Activated CD8-positive, alpha-beta T cell treated with anti-CD3 and anti-CD28 coated beads for 36 hours (primary cell): Measurements from ENCODE around the gene GSTM3. TPM values are rescaled to one million over a fixed set of nuclear protein-coding genes. Genes with fewer than 3 reads are reported as not detected.

Source experiments
- ATAC-seq: fragments of 200-7000 bp; cut with Tn5 transposase; one replicate; pipeline ENCODE4 v1.10.0; 2021; ENCODE audit warnings: mild to moderate bottlenecking, moderate library complexity
- CTCF ChIA-PET: fragments of 350-600 bp; sonication (Branson Sonifier 250); formaldehyde crosslinking; loops from one replicate; lab custom pipeline; 2021; ENCODE audit warnings: antibody characterized with exemption; lab: Charles Lee
- POLR2A ChIA-PET: fragments of 350-600 bp; sonication (Branson Sonifier 250); formaldehyde crosslinking; loops from one replicate; lab custom pipeline; 2021; ENCODE audit warnings: antibody characterized with exemption; lab: Charles Lee
- DNase-seq: peaks from one replicate; pipeline ENCODE4 v3.0.0-alpha.2; 2020
- H3K27ac Mint-ChIP-seq: one replicate; pipeline ENCODE4 v1.8.0; 2021; ENCODE audit warnings: mild to moderate bottlenecking, mixed read lengths
- H3K27me3 Mint-ChIP-seq: one replicate; pipeline ENCODE4 v1.8.0; 2021; ENCODE audit warnings: mixed read lengths
- H3K36me3 Mint-ChIP-seq: one replicate; pipeline ENCODE4 v1.8.0; 2021; ENCODE audit warnings: low read depth, mixed read lengths
- H3K4me1 Mint-ChIP-seq: one replicate; pipeline ENCODE4 v1.8.0; 2021; ENCODE audit warnings: low read depth, mixed read lengths
- H3K4me3 Mint-ChIP-seq: one replicate; pipeline ENCODE4 v1.8.0; 2021; ENCODE audit warnings: mild to moderate bottlenecking, moderate library complexity, mixed read lengths
- H3K9me3 Mint-ChIP-seq: one replicate; pipeline ENCODE4 v1.8.0; 2021; ENCODE audit warnings: mixed read lengths
- CTCF ChIP-seq: fragments of 200-600 bp; IDR thresholded peaks from one replicate; pipeline ENCODE4 v1.8.0; 2022; ENCODE audit warnings: antibody characterized with exemption, mild to moderate bottlenecking
- intact Hi-C: fragments of 100-400 bp; cut with micrococcal nuclease; formaldehyde crosslinking; loops from one replicate; pipeline ENCODE4 v1.10.0; 2022
- total RNA-seq, 2 experiments: library from RNA; stranded (reverse); gene quantifications; one replicate each; pipeline ENCODE4 v1.2.3, GENCODE V29; 2021

The GSTM3 gene
- total RNA-seq, 2 experiments from 2014 or later, result 40.8 to 42.0 TPM

GRCh38 chr1:109725510-109725909 lies 15.3 kb downstream of the GSTM3 start:
- no peaks in the 10 kb centered on the region for H3K36me3 Mint-ChIP-seq
- no peaks in the 10 kb centered on the region for H3K27me3 Mint-ChIP-seq
- no peak for ATAC-seq
- no peak for DNase-seq
- H3K4me1 Mint-ChIP-seq, result no peaks in the 10 kb centered on the region
- no peak for TF ChIP-seq CTCF
- CTCF ChIA-PET, result interaction anchor here (1.6 kb wide), 1 partner anchor 85 kb away, joined by 4 read pairs; no protein-coding TSS in a partner anchor
- POLR2A ChIA-PET, result interaction anchor here (0.8 kb wide), 1 partner anchor 12 kb away, joined by 3 read pairs; no protein-coding TSS in a partner anchor
- H3K27ac Mint-ChIP-seq, result no peak overlapping the region
- no peak overlapping the region for H3K4me3 Mint-ChIP-seq
- H3K9me3 Mint-ChIP-seq, result no peaks in the 10 kb centered on the region
- intact Hi-C loops, result no loop called here

GRCh38 chr1:109724933-109725332 lies 15.9 kb downstream of the GSTM3 start:
- Mint-ChIP-seq H3K4me3 (no peak overlapping the region), H3K27me3 (no peaks in the 10 kb centered on the region), H3K36me3 (no peaks in the 10 kb centered on the region), H3K9me3 (no peaks in the 10 kb centered on the region), H3K4me1 (no peaks in the 10 kb centered on the region), H3K27ac (no peak overlapping the region)
- ChIA-PET POLR2A (interaction anchor here (0.8 to 1.2 kb wide), 2 partner anchors 12 to 13 kb away, joined by 3 read pairs; partner anchors contain the start of gene GSTM5), CTCF (interaction anchor here (1.6 kb wide), 1 partner anchor 85 kb away, joined by 4 read pairs; no protein-coding TSS in a partner anchor)
- TF ChIP-seq CTCF, result no peak
- intact Hi-C loops, result no loop called here
- no peak for ATAC-seq
- DNase-seq, result no peak

- H3K4me1 Mint-ChIP-seq, result peaks cover 4% of the 10 kb centered on the region
- H3K9me3 Mint-ChIP-seq, result no peaks in the 10 kb centered on the region
- no peaks in the 10 kb centered on the region for H3K27me3 Mint-ChIP-seq
- intact Hi-C loops, result no loop called here
- no peak overlapping the region for H3K27ac Mint-ChIP-seq
- DNase-seq (no peak), ATAC-seq (no peak)
- POLR2A ChIA-PET, result no interaction called here
- no peak for TF ChIP-seq CTCF
- no peaks in the 10 kb centered on the region for H3K36me3 Mint-ChIP-seq
- CTCF ChIA-PET, result no interaction called here
- H3K4me3 Mint-ChIP-seq, result no peak overlapping the region
These were observed 17.7 kb downstream of the GSTM3 start for GRCh38 chr1:109722908-109723691.

- TF ChIP-seq CTCF, result no peak
- Mint-ChIP-seq H3K4me3 (no peak overlapping the region), H3K27me3 (no peaks in the 10 kb centered on the region), H3K9me3 (no peaks in the 10 kb centered on the region), H3K4me1 (peaks cover 4% of the 10 kb centered on the region), H3K27ac (no peak overlapping the region), H3K36me3 (no peaks in the 10 kb centered on the region)
- ChIA-PET POLR2A (interaction anchor here (1.0 kb wide), 1 partner anchor 12 kb away, joined by 3 read pairs; no protein-coding TSS in a partner anchor), CTCF (interaction anchor here (2.3 kb wide), 1 partner anchor 82 kb away, joined by 10 read pairs; no protein-coding TSS in a partner anchor)
- DNase-seq (no peak), ATAC-seq (no peak)
- intact Hi-C loops, result no loop called here
These were observed 18.9 kb downstream of the GSTM3 start for GRCh38 chr1:109721971-109722370.

GRCh38 chr1:109721042-109721441 lies 19.8 kb downstream of the GSTM3 start:
- ChIA-PET POLR2A (interaction anchor here (0.9 to 1.0 kb wide), 2 partner anchors 11 to 13 kb away, joined by 3 read pairs; no protein-coding TSS in a partner anchor), CTCF (interaction anchor here (2.3 kb wide), 1 partner anchor 81 kb away, joined by 10 read pairs; no protein-coding TSS in a partner anchor)
- Mint-ChIP-seq H3K27me3 (no peaks in the 10 kb centered on the region), H3K4me1 (peaks cover 4% of the 10 kb centered on the region), H3K4me3 (no peak overlapping the region), H3K27ac (no peak overlapping the region), H3K36me3 (no peaks in the 10 kb centered on the region), H3K9me3 (no peaks in the 10 kb centered on the region)
- intact Hi-C loops, result no loop called here
- no peak for DNase-seq
- ATAC-seq, result no peak
- no peak for TF ChIP-seq CTCF
